ENCODE data around the gene SLCO2A1.

The SLCO2A1 gene

GRCh38 chr3:133928903-133929607 lies 100.7 kb downstream of the SLCO2A1 start:
- no peak for TF ChIP-seq CTCF (IDR thresholded peaks at IDR 0.05; ENCODE audit: low read depth, low read length, missing control alignments)
- no peak for DNase-seq (ENCODE audit: low read depth)
- no peak overlapping the region for H3K4me3 ChIP-seq (ENCODE audit: low read depth, low read length)

GRCh38 chr3:133928136-133928893 lies 101.4 kb downstream of the SLCO2A1 start:
- TF ChIP-seq CTCF (IDR thresholded peaks at IDR 0.05; ENCODE audit: low read depth, low read length, missing control alignments) = no peak
- H3K4me3 ChIP-seq (ENCODE audit: low read depth, low read length) = peak overlapping the region; percentile 51; the same call in 1 of the 2 replicates
- DNase-seq (ENCODE audit: low read depth) = no peak

GRCh38 chr3:133927540-133928066 lies 102.1 kb downstream of the SLCO2A1 start:
- peak overlapping the region; percentile 51 for H3K4me3 ChIP-seq (ENCODE audit: low read depth, low read length)
- no peak for DNase-seq (ENCODE audit: low read depth)
- peak; percentile 71 for TF ChIP-seq CTCF (IDR thresholded peaks at IDR 0.05; ENCODE audit: low read depth, low read length, missing control alignments)

GRCh38 chr3:133926736-133927539 lies 102.8 kb downstream of the SLCO2A1 start:
- TF ChIP-seq CTCF (IDR thresholded peaks at IDR 0.05; ENCODE audit: low read depth, low read length, missing control alignments) = no peak
- H3K4me3 ChIP-seq (ENCODE audit: low read depth, low read length) = peak overlapping the region; percentile 51
- no peak for DNase-seq (ENCODE audit: low read depth)

GRCh38 chr3:133925960-133926735 lies 103.6 kb downstream of the SLCO2A1 start:
- no peak overlapping the region for H3K4me3 ChIP-seq (ENCODE audit: low read depth, low read length)
- DNase-seq (ENCODE audit: low read depth) = no peak
- TF ChIP-seq CTCF (IDR thresholded peaks at IDR 0.05; ENCODE audit: low read depth, low read length, missing control alignments) = no peak

GRCh38 chr3:133924041-133924440 lies 105.7 kb downstream of the SLCO2A1 start:
- no peak for DNase-seq (ENCODE audit: low read depth)
- no peak overlapping the region for H3K4me3 ChIP-seq (ENCODE audit: low read depth, low read length)
- no peak for TF ChIP-seq CTCF (IDR thresholded peaks at IDR 0.05; ENCODE audit: low read depth, low read length, missing control alignments)

Measured in GM12864 (cell line).